ENCODE data around the gene GRK4. TPM values are rescaled to one million over a fixed set of nuclear protein-coding genes. Genes with fewer than 3 reads are reported as not detected.

The GRK4 gene
- total RNA-seq, 1 experiment from 2014 or later = 3.8 TPM

GRCh38 chr4:2946812-2947600 is 16.4 kb upstream of the GRK4 start:
- no peaks in the 10 kb centered on the region for H3K27me3 ChIP-seq (ENCODE audit: low read length)
- no peak overlapping the region for H3K4me2 ChIP-seq (ENCODE audit: low read depth, low read length, poor library complexity, severe bottlenecking)
- H3K9ac ChIP-seq (ENCODE audit: low read length) = no peak overlapping the region
- H2AFZ ChIP-seq (ENCODE audit: low read length) = no peak overlapping the region
- no peaks in the 10 kb centered on the region for H3K9me3 ChIP-seq (ENCODE audit: low read length)
- DNase-seq = no peak
- peaks cover 56% of the 10 kb centered on the region for H3K36me3 ChIP-seq (ENCODE audit: insufficient read depth, low read length)
- no peaks in the 10 kb centered on the region for H3K9me2 ChIP-seq (replicated peaks; ENCODE audit: insufficient read depth, low read length)
- H3K27ac ChIP-seq (ENCODE audit: low read length) = no peak overlapping the region
- H3K4me1 ChIP-seq (ENCODE audit: low read length) = no peaks in the 10 kb centered on the region
- H3K4me3 ChIP-seq (ENCODE audit: low read length) = no peak overlapping the region
- H4K20me1 ChIP-seq (ENCODE audit: insufficient read depth, low read depth, low read length) = peaks cover 15% of the 10 kb centered on the region; the same call in 1 of the 2 replicates
- H3K79me2 ChIP-seq (ENCODE audit: low read length) = peaks cover 13% of the 10 kb centered on the region; the same call in 1 of the 2 replicates

- no peak for DNase-seq
- Histone ChIP-seq H4K20me1 (ENCODE audit: insufficient read depth, low read depth, low read length) (peaks cover 15% of the 10 kb centered on the region; the same call in 1 of the 2 replicates), H3K4me1 (ENCODE audit: low read length) (no peaks in the 10 kb centered on the region), H3K4me2 (ENCODE audit: low read depth, low read length, poor library complexity, severe bottlenecking) (no peak overlapping the region), H3K9ac (ENCODE audit: low read length) (no peak overlapping the region), H3K27me3 (ENCODE audit: low read length) (no peaks in the 10 kb centered on the region), H3K9me2 (replicated peaks; ENCODE audit: insufficient read depth, low read length) (no peaks in the 10 kb centered on the region), H3K36me3 (ENCODE audit: insufficient read depth, low read length) (peaks cover 52% of the 10 kb centered on the region), H3K4me3 (ENCODE audit: low read length) (no peak overlapping the region), H2AFZ (ENCODE audit: low read length) (no peak overlapping the region), H3K9me3 (ENCODE audit: low read length) (no peaks in the 10 kb centered on the region), H3K27ac (ENCODE audit: low read length) (no peak overlapping the region), H3K79me2 (ENCODE audit: low read length) (peaks cover 13% of the 10 kb centered on the region; the same call in 1 of the 2 replicates)
Measured at GRCh38 chr4:2947926-2948325, 15.4 kb upstream of the GRK4 start.

- peak; percentile 62 for DNase-seq
- Histone ChIP-seq H3K79me2 (ENCODE audit: low read length) (peaks cover 13% of the 10 kb centered on the region; the same call in 1 of the 2 replicates), H3K9ac (ENCODE audit: low read length) (no peak overlapping the region)
Measured at GRCh38 chr4:2948895-2949781, 14.2 kb upstream of the GRK4 start.

GRCh38 chr4:2949782-2950125 is 13.6 kb upstream of the GRK4 start:
- no peak overlapping the region for H3K9ac ChIP-seq (ENCODE audit: low read length)
- H3K27ac ChIP-seq (ENCODE audit: low read length) = no peak overlapping the region
- peaks cover 13% of the 10 kb centered on the region; the same call in 1 of the 2 replicates for H3K79me2 ChIP-seq (ENCODE audit: low read length)
- no peak overlapping the region for H2AFZ ChIP-seq (ENCODE audit: low read length)
- no peaks in the 10 kb centered on the region for H3K4me1 ChIP-seq (ENCODE audit: low read length)
- H3K9me2 ChIP-seq (replicated peaks; ENCODE audit: insufficient read depth, low read length) = no peaks in the 10 kb centered on the region
- peaks cover 56% of the 10 kb centered on the region for H3K36me3 ChIP-seq (ENCODE audit: insufficient read depth, low read length)
- H3K9me3 ChIP-seq (ENCODE audit: low read length) = no peaks in the 10 kb centered on the region
- DNase-seq = no peak
- no peak overlapping the region for H3K4me2 ChIP-seq (ENCODE audit: low read depth, low read length, poor library complexity, severe bottlenecking)
- peaks cover 10% of the 10 kb centered on the region; the same call in 1 of the 2 replicates for H4K20me1 ChIP-seq (ENCODE audit: insufficient read depth, low read depth, low read length)
- H3K4me3 ChIP-seq (ENCODE audit: low read length) = no peak overlapping the region
- no peaks in the 10 kb centered on the region for H3K27me3 ChIP-seq (ENCODE audit: low read length)

More at GRCh38 chr4:2948895-2949781, 14.2 kb upstream of the GRK4 start:
- H3K9me2 ChIP-seq (replicated peaks; ENCODE audit: insufficient read depth, low read length) = no peaks in the 10 kb centered on the region
- H4K20me1 ChIP-seq (ENCODE audit: insufficient read depth, low read depth, low read length) = peaks cover 10% of the 10 kb centered on the region; the same call in 1 of the 2 replicates
- no peaks in the 10 kb centered on the region for H3K27me3 ChIP-seq (ENCODE audit: low read length)
- H2AFZ ChIP-seq (ENCODE audit: low read length) = no peak overlapping the region
- H3K4me2 ChIP-seq (ENCODE audit: low read depth, low read length, poor library complexity, severe bottlenecking) = no peak overlapping the region
- H3K27ac ChIP-seq (ENCODE audit: low read length) = no peak overlapping the region
- no peaks in the 10 kb centered on the region for H3K9me3 ChIP-seq (ENCODE audit: low read length)
- no peak overlapping the region for H3K4me3 ChIP-seq (ENCODE audit: low read length)
- H3K36me3 ChIP-seq (ENCODE audit: insufficient read depth, low read length) = peaks cover 58% of the 10 kb centered on the region
- H3K4me1 ChIP-seq (ENCODE audit: low read length) = no peaks in the 10 kb centered on the region

- Histone ChIP-seq H3K79me2 (ENCODE audit: low read length) (peaks cover 13% of the 10 kb centered on the region; the same call in 1 of the 2 replicates), H3K9ac (ENCODE audit: low read length) (no peak overlapping the region), H3K9me3 (ENCODE audit: low read length) (no peaks in the 10 kb centered on the region), H2AFZ (ENCODE audit: low read length) (no peak overlapping the region), H3K4me3 (ENCODE audit: low read length) (no peak overlapping the region), H4K20me1 (ENCODE audit: insufficient read depth, low read depth, low read length) (peaks cover 11% of the 10 kb centered on the region; the same call in 1 of the 2 replicates), H3K9me2 (replicated peaks; ENCODE audit: insufficient read depth, low read length) (no peaks in the 10 kb centered on the region), H3K4me1 (ENCODE audit: low read length) (no peaks in the 10 kb centered on the region), H3K27me3 (ENCODE audit: low read length) (no peaks in the 10 kb centered on the region), H3K36me3 (ENCODE audit: insufficient read depth, low read length) (peaks cover 50% of the 10 kb centered on the region), H3K4me2 (ENCODE audit: low read depth, low read length, poor library complexity, severe bottlenecking) (no peak overlapping the region), H3K27ac (ENCODE audit: low read length) (no peak overlapping the region)
- DNase-seq = no peak
Measured at GRCh38 chr4:2950221-2950989, 13.0 kb upstream of the GRK4 start.

GRCh38 chr4:2953496-2953895 is 9.9 kb upstream of the GRK4 start:
- Histone ChIP-seq H2AFZ (ENCODE audit: low read length) (no peak overlapping the region), H3K27ac (ENCODE audit: low read length) (no peak overlapping the region), H3K9me3 (ENCODE audit: low read length) (no peaks in the 10 kb centered on the region), H3K4me2 (ENCODE audit: low read depth, low read length, poor library complexity, severe bottlenecking) (no peak overlapping the region), H3K36me3 (ENCODE audit: insufficient read depth, low read length) (peaks cover 59% of the 10 kb centered on the region), H3K9me2 (replicated peaks; ENCODE audit: insufficient read depth, low read length) (no peaks in the 10 kb centered on the region), H3K79me2 (ENCODE audit: low read length) (peaks cover 37% of the 10 kb centered on the region), H3K9ac (ENCODE audit: low read length) (no peak overlapping the region), H3K27me3 (ENCODE audit: low read length) (no peaks in the 10 kb centered on the region), H3K4me1 (ENCODE audit: low read length) (no peaks in the 10 kb centered on the region), H3K4me3 (ENCODE audit: low read length) (no peak overlapping the region), H4K20me1 (ENCODE audit: insufficient read depth, low read depth, low read length) (peaks cover 22% of the 10 kb centered on the region)
- no peak for DNase-seq

- Histone ChIP-seq H3K79me2 (ENCODE audit: low read length) (peaks cover 45% of the 10 kb centered on the region), H3K9me3 (ENCODE audit: low read length) (no peaks in the 10 kb centered on the region)
Measured at GRCh38 chr4:2954358-2955185, 8.8 kb upstream of the GRK4 start.

More at GRCh38 chr4:2954358-2955185, 8.8 kb upstream of the GRK4 start:
- Histone ChIP-seq H2AFZ (ENCODE audit: low read length) (no peak overlapping the region), H3K27ac (ENCODE audit: low read length) (no peak overlapping the region), H4K20me1 (ENCODE audit: insufficient read depth, low read depth, low read length) (peaks cover 28% of the 10 kb centered on the region), H3K4me3 (ENCODE audit: low read length) (no peak overlapping the region), H3K4me2 (ENCODE audit: low read depth, low read length, poor library complexity, severe bottlenecking) (no peak overlapping the region), H3K9me2 (replicated peaks; ENCODE audit: insufficient read depth, low read length) (no peaks in the 10 kb centered on the region), H3K9ac (ENCODE audit: low read length) (no peak overlapping the region), H3K27me3 (ENCODE audit: low read length) (no peaks in the 10 kb centered on the region), H3K36me3 (ENCODE audit: insufficient read depth, low read length) (peaks cover 62% of the 10 kb centered on the region), H3K4me1 (ENCODE audit: low read length) (no peaks in the 10 kb centered on the region)
- DNase-seq = peak; percentile 56
